Measurements from ENCODE around the gene CAPN3.

DNA sequence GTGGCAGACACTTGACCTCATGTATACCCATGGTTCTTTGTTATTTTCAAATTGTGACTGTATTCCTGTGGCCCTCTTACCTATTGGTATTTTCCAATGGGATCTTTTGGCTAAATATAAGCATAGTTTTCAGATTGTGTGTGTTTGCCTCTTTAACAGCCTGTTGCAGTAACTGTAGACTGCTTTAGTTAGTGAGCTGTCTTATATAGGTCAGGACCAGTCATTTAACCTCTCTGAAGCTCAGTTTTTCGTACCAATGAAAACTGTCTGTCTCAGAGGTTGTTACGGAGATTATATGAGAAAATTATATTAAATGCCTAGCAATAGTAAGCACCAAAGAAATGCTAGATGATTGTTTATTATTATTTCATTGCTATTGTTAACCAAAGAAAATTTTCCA lies 29.3 kb upstream of the CAPN3 start:
- TF ChIP-seq CTCF (IDR thresholded peaks at IDR 0.05) (no peak), POLR2A (IDR thresholded peaks at IDR 0.05) (no peak)

Measured in breast epithelium (tissue), 3 donors.